Measurements from ENCODE around the gene MCAT.

Gene MCAT, protein sequence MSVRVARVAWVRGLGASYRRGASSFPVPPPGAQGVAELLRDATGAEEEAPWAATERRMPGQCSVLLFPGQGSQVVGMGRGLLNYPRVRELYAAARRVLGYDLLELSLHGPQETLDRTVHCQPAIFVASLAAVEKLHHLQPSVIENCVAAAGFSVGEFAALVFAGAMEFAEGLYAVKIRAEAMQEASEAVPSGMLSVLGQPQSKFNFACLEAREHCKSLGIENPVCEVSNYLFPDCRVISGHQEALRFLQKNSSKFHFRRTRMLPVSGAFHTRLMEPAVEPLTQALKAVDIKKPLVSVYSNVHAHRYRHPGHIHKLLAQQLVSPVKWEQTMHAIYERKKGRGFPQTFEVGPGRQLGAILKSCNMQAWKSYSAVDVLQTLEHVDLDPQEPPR

DNA sequence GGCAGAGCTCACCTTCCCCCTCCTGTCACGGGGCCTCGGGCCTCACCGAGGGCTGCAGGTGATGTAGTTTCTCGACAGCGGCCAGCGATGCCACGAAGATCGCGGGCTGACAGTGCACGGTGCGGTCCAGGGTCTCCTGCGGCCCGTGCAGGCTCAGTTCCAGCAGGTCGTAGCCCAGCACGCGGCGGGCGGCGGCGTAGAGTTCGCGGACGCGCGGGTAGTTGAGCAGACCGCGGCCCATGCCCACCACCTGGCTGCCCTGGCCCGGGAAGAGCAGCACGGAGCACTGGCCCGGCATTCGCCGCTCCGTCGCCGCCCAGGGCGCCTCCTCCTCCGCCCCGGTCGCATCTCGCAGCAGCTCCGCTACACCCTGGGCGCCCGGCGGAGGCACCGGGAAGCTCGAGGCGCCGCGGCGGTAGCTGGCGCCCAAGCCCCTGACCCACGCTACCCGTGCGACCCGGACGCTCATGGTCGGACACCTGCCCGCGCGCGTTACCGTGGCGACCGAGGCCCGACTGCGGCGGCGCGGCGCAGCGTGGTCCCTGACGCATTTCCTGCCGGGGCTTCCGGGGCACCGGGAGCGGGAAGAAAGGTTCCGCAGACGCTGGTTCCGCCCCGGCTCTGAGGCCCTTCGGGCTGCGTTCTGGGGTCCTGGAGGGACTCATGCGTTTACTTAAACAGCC, at the start of gene MCAT:
TSS of gene MCAT (minus strand) at position 519 of the 683 bp plus-strand sequence. CDS start at position 469, 50 bp downstream.
- POLR2A ChIA-PET: interaction anchor here (0.7 kb wide), 1 partner anchor 375 kb away, joined by 4 read pairs; no protein-coding TSS in a partner anchor
- H3K4me3 ChIP-seq (ENCODE audit: low read depth, low read length): peak within 1 kb of the TSS; percentile 93
- CTCF ChIA-PET: interaction anchor here (1.1 to 1.8 kb wide), 2 partner anchors 45 to 363 kb away, joined by 3 to 4 read pairs; no protein-coding TSS in a partner anchor
- DNase-seq (ENCODE audit: low read depth, low spot score): no peak
- TF ChIP-seq, protein P1, sequence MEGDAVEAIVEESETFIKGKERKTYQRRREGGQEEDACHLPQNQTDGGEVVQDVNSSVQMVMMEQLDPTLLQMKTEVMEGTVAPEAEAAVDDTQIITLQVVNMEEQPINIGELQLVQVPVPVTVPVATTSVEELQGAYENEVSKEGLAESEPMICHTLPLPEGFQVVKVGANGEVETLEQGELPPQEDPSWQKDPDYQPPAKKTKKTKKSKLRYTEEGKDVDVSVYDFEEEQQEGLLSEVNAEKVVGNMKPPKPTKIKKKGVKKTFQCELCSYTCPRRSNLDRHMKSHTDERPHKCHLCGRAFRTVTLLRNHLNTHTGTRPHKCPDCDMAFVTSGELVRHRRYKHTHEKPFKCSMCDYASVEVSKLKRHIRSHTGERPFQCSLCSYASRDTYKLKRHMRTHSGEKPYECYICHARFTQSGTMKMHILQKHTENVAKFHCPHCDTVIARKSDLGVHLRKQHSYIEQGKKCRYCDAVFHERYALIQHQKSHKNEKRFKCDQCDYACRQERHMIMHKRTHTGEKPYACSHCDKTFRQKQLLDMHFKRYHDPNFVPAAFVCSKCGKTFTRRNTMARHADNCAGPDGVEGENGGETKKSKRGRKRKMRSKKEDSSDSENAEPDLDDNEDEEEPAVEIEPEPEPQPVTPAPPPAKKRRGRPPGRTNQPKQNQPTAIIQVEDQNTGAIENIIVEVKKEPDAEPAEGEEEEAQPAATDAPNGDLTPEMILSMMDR (IDR thresholded peaks at IDR 0.05; ENCODE audit: insufficient read depth, low read length, missing control alignments): no peak

- H3K4me3 ChIP-seq (ENCODE audit: low read depth, low read length): no peak overlapping the region
- DNase-seq (ENCODE audit: low read depth, low spot score): no peak
- ChIA-PET POLR2A (no interaction called here), CTCF (no interaction called here)
- TF ChIP-seq, protein P1 (IDR thresholded peaks at IDR 0.05; ENCODE audit: insufficient read depth, low read length, missing control alignments): no peak
These were observed 48.6 kb upstream of the MCAT start for GRCh38 chr22:43191831-43192230.

DNA sequence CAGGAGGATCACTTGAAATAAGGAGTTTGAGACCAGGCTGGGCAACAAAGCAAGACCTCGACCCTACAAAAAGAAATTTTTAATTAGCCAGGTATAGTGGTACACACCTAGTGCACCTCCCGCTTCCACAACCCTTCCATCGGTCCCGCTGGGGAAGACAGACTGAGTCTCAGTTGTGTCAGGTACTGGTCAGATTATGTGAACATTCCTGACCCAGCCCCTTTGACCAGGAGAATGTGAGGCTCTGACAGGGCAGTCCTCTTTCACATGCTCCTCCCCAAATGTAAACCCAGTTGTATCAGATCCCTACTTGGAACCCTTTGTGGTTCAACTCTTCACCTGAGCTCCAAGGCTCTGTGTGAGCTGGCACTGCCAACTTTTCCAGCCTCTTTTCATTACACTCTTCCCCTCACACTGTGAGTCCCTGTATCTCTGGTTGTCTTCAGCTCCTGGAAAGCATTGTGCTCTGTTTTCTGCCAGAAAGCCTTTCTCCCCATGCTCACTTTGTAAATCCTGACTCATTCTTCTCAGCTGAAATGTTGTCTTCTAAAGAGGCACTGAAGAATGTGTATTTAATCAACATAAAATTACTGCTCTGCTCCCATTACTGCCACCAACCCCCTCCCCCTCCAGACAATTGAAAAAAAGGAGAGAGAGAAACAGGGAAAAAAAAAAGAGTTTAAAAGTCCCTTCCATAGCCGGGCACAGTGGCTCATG, 45.8 kb upstream of the MCAT start:
- DNase-seq (ENCODE audit: low read depth, low spot score): no peak
- ChIA-PET CTCF (interaction anchor here (2.5 kb wide), 1 partner anchor 8 kb away, joined by 25 read pairs; no protein-coding TSS in a partner anchor), POLR2A (no interaction called here)
- no peak overlapping the region for H3K4me3 ChIP-seq (ENCODE audit: low read depth, low read length)
- TF ChIP-seq, protein P1 (IDR thresholded peaks at IDR 0.05; ENCODE audit: insufficient read depth, low read length, missing control alignments): no peak

DNA sequence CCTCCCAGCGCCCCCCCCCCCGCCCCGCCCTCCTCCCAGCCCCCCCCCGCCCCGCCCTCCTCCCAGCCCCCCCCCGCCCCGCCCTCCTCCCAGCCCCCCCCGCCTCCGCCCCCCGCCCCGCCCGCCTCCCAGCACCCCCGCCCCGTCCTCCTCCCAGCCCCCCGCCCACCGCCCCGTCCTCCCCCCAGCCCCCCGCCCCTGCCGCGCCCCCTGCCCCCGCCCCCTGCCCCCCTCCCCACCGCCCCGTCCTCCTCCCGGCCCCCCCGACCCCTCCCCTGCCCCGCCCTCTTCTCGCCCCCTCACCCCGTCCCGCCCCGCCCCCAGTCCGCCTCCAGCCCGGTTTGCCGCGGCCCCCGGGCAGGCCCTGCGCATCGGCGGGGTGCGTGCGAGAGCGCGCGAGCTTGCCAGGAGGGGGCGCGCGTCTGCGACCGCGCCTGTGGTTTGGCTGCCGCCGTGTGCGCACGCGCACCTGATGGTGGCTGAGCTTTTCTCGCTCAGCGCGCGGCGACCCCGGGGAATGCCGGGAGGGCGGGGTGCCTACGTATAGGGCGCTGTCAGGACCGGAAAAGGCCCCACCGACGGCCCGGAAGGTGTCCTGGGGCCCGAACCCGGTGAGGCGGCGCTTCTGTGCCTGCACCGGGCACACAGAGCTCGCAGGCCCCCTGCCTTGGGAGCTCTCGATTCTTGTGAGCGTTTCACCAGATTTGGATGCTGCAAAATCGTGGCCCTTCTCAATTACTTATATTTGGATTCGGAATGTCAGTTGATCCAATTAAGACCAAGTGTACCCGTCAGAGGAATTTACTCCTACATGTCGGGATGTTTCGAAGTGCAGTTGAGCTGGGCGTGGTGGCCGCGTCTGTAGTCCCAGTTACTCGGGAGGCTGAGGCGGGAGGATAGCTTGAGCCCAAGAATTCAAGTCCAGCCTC, 44.2 kb upstream of the MCAT start:
- ChIA-PET POLR2A (interaction anchor here (0.8 to 1.2 kb wide), 3 partner anchors 9 to 19 kb away, joined by 3 to 4 read pairs (median 4); no protein-coding TSS in a partner anchor), CTCF (interaction anchor here (0.6 to 2.5 kb wide), 21 partner anchors 9 to 1960 kb away, joined by 3 to 25 read pairs (median 4); partner anchors contain the start of genes MCAT and TSPO)
- H3K4me3 ChIP-seq (ENCODE audit: low read depth, low read length): peak overlapping the region; percentile 60
- peak; percentile 31 for DNase-seq (ENCODE audit: low read depth, low spot score)
- TF ChIP-seq, protein P1 (IDR thresholded peaks at IDR 0.05; ENCODE audit: insufficient read depth, low read length, missing control alignments): peak; percentile 78

- ChIA-PET POLR2A (interaction anchor here (0.7 to 1.2 kb wide), 3 partner anchors 10 to 196 kb away, joined by 3 to 4 read pairs (median 4); no protein-coding TSS in a partner anchor), CTCF (interaction anchor here (1.0 to 2.5 kb wide), 9 partner anchors 8 to 198 kb away, joined by 3 to 25 read pairs (median 6); no protein-coding TSS in a partner anchor)
- TF ChIP-seq, protein P1 (IDR thresholded peaks at IDR 0.05; ENCODE audit: insufficient read depth, low read length, missing control alignments): no peak
- DNase-seq (ENCODE audit: low read depth, low spot score): no peak
- peak within 1 kb of the TSS; percentile 67 for H3K4me3 ChIP-seq (ENCODE audit: low read depth, low read length)
These were observed 43.3 kb upstream of the MCAT start, which contains the start of gene TTLL12 for GRCh38 chr22:43186272-43187170. Gene TTLL12 (minus strand): TSS chr22:43187134. CDS start chr22:43187069, 65 bp downstream.

Measured in AG04449 (cell line).